Tibial artery (tissue), 4 donors: ENCODE measurements around the gene PRRT1B.

Experiments
- DNase-seq, 2 donors: peaks; one replicate each; pipeline ENCODE4 v3.0.0-alpha.2; 2019
- H3K27ac ChIP-seq, 2 donors: fragments of 200-600 bp; sonication (generic) in 1 of 2; 1 replicate in 1 of 2; 2 replicates in 1 of 2; pipeline ENCODE4 v1.5.1; 2018 to 2019; ENCODE audit warnings: mild to moderate bottlenecking in 1 of 2
- H3K27me3 ChIP-seq, 2 donors: fragments of 200-600 bp; sonication (generic) in 1 of 2; one replicate each; pipeline versions ENCODE4 v1.5.1 to v1.6.0; 2016 to 2019
- H3K36me3 ChIP-seq, 3 donors: fragments of 200-600 bp; sonication (generic) in 2 of 3; one replicate each; pipeline ENCODE4 v1.5.1; 2016 to 2019; ENCODE audit warnings: mild to moderate bottlenecking in 2 of 3
- H3K4me1 ChIP-seq, 4 donors: fragments of 200-600 bp; sonication (generic) in 2 of 4; 1 replicate in 3 of 4; 2 replicates in 1 of 4; pipeline ENCODE4 v1.5.1; 2016 to 2019
- H3K4me3 ChIP-seq, 2 donors: fragments of 200-600 bp; sonication (generic) in 1 of 2; 1 replicate in 1 of 2; 2 replicates in 1 of 2; pipeline ENCODE4 v1.5.1; 2018 to 2019; ENCODE audit warnings: mild to moderate bottlenecking in 2 of 2
- H3K9me3 ChIP-seq, 3 donors: fragments of 200-600 bp; sonication (generic) in 1 of 3; one replicate each; pipeline ENCODE4 v1.5.1; 2016 to 2019
- intact Hi-C: fragments of 100-400 bp; cut with DNase I; formaldehyde crosslinking; loops from one replicate; pipeline ENCODE4 v1.15.0; 2023; ENCODE audit warnings: low total_unique reads
- TF ChIP-seq, protein P1 (sequence below), 2 experiments: fragments of 200-600 bp in 1 of 2; fragments of 450-650 bp in 1 of 2; IDR thresholded peaks; one replicate each; pipeline ENCODE4 v1.5.1; 2017 to 2019; ENCODE audit warnings: antibody characterized with exemption in 2 of 2, mild to moderate bottlenecking in 1 of 2, moderate library complexity in 1 of 2

PRRT1B gene

DNA sequence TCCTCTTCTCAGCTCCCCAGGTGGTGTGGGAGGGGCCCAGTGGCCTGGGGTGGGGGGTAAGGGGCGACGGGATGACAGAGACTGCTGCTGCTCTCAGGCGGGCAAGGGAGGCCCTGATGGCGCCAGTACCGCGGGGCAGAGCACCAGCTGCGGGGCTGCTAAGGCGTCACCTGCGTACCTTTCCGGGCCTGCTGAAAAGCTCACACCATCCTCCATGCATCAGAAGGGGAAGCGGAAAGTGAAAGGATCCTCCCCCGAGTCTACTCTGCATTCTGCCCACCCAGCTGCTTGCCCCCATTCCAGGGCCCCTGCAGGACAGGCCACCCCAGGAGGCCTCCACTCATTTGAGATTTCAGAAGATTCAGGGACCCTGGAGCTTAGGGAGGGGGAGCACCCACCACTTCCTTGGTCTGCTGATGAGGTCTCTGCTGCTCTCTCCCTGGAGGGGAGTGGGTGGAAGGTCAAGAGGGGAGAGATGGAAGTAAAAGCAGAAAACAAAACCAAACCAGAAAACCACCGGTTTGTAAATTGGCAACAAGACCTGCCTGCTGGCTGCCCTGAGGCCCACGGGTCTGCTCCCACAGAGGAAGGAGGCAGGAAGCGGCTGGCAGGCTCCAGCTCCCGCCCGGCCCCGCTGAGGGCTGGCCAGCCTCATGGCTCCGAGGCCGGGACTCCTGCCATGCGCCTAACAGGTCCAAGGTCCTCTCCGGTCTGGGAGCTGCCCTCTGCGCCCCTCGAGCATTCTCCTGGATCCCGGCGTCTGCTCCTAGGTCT, 33.6 kb downstream of the PRRT1B start:
- DNase-seq: no peak
- Histone ChIP-seq H3K27ac (no peak overlapping the region), H3K36me3 (peaks cover 69 to 97% (median 86%) of the 10 kb centered on the region in 3 donors)

GRCh38 chr9:131579789-131580211, 34.5 kb downstream of the PRRT1B start:
- no peaks in the 10 kb centered on the region for H3K27me3 ChIP-seq
- H3K27ac ChIP-seq: no peak overlapping the region
- H3K36me3 ChIP-seq: peaks cover 78 to 100% (median 93%) of the 10 kb centered on the region in 3 donors
- H3K9me3 ChIP-seq: no peaks in the 10 kb centered on the region
- DNase-seq: no peak
- TF ChIP-seq, protein P1, sequence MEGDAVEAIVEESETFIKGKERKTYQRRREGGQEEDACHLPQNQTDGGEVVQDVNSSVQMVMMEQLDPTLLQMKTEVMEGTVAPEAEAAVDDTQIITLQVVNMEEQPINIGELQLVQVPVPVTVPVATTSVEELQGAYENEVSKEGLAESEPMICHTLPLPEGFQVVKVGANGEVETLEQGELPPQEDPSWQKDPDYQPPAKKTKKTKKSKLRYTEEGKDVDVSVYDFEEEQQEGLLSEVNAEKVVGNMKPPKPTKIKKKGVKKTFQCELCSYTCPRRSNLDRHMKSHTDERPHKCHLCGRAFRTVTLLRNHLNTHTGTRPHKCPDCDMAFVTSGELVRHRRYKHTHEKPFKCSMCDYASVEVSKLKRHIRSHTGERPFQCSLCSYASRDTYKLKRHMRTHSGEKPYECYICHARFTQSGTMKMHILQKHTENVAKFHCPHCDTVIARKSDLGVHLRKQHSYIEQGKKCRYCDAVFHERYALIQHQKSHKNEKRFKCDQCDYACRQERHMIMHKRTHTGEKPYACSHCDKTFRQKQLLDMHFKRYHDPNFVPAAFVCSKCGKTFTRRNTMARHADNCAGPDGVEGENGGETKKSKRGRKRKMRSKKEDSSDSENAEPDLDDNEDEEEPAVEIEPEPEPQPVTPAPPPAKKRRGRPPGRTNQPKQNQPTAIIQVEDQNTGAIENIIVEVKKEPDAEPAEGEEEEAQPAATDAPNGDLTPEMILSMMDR (IDR thresholded peaks at IDR 0.05): no peak
- H3K4me3 ChIP-seq: no peak overlapping the region
- peaks cover 0 to 5% (median 0%) of the 10 kb centered on the region in 4 donors for H3K4me1 ChIP-seq
- intact Hi-C loops: no loop called here

More for the DNA sequence above, 33.6 kb downstream of the PRRT1B start:
- no peak overlapping the region for H3K4me3 ChIP-seq
- no peaks in the 10 kb centered on the region for H3K27me3 ChIP-seq
- H3K4me1 ChIP-seq: peaks cover 0 to 5% (median 0%) of the 10 kb centered on the region in 4 donors
- TF ChIP-seq, protein P1 (IDR thresholded peaks at IDR 0.05): no peak
- H3K9me3 ChIP-seq: no peaks in the 10 kb centered on the region
- intact Hi-C loops: no loop called here

DNA sequence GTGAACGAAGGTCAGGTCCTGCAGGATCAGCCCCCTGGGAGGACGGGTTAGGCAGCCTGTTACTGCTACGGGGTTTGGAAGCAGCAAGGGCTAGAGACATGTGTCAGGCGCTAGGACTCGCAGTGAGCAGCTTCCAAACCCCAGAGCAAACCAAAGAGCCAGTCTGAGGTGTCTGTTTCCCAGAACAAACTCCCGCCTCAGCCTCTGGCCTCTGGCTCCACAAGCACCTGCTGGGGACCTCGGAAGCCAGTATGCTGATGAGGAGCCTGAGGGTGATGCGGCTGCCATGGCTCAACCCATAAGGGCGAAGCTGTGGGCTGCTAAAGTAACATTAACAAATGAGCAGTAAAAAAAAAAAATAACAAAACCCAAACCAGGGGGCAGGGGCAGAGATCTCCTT, 35.0 kb downstream of the PRRT1B start:
- H3K36me3 ChIP-seq: peaks cover 83 to 100% (median 99%) of the 10 kb centered on the region in 3 donors
- TF ChIP-seq, protein P1 (IDR thresholded peaks at IDR 0.05): no peak
- intact Hi-C loops: no loop called here

GRCh38 chr9:131582056-131582455, 36.7 kb downstream of the PRRT1B start:
- Histone ChIP-seq H3K27me3 (no peaks in the 10 kb centered on the region), H3K4me1 (peaks cover 0 to 5% (median 0%) of the 10 kb centered on the region in 4 donors), H3K27ac (no peak overlapping the region), H3K36me3 (peaks cover 86 to 90% (median 87%) of the 10 kb centered on the region in 3 donors), H3K4me3 (no peak overlapping the region), H3K9me3 (no peaks in the 10 kb centered on the region)
- TF ChIP-seq, protein P1 (IDR thresholded peaks at IDR 0.05): no peak
- no peak for DNase-seq
- intact Hi-C loops: no loop called here

More for the DNA sequence above, 35.0 kb downstream of the PRRT1B start:
- DNase-seq: no peak
- H3K9me3 ChIP-seq: no peaks in the 10 kb centered on the region
- H3K4me1 ChIP-seq: peaks cover 0 to 5% (median 0%) of the 10 kb centered on the region in 4 donors
- H3K27ac ChIP-seq: no peak overlapping the region
- no peaks in the 10 kb centered on the region for H3K27me3 ChIP-seq
- no peak overlapping the region for H3K4me3 ChIP-seq

DNA sequence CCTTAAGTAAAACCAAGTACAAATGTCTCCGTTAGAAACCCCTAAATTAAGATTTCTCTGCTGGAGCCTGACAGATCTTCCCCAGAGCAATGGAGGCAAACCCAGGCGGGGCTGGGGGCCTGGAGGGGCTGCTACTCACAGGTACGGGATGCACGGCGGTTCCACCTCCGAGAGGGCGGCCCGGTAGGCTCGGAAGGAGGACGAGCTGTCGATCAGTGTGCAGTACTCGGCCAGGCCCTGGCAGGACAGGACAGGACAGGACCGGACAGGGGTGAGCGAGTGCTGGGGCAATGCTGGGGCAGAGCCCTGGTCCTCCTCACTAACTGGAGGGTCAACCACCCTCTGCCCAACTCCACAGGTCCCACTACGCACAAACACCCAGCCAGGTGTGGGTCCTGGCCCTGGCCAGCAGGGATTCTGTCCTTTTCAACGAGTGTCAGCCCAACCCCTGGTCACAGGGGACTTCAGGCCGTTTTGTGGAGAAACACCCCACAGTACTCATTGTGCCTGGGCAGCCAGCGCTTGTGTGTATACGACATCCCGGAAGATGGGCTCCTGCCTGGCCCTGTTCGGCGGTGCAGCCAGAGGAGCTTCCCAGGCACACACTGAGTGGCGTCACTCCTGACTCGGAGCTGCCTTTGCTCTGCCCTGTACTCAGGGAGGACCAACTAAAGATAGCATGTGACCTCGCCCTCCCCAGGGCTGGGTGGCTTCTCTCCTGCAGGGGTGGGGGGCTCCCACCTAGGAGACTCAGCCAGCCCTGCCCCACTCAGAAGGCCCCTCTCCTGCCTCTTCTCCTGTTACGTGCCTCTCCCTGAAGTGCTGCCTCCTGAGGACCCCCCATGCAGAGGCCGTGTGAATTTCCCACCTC, 37.4 kb downstream of the PRRT1B start:
- Histone ChIP-seq H3K27ac (no peak overlapping the region), H3K4me1 (peaks cover 0 to 5% (median 0%) of the 10 kb centered on the region in 4 donors), H3K9me3 (no peaks in the 10 kb centered on the region), H3K4me3 (no peak overlapping the region), H3K27me3 (no peaks in the 10 kb centered on the region), H3K36me3 (peaks cover 86 to 89% (median 87%) of the 10 kb centered on the region in 3 donors)
- intact Hi-C loops: no loop called here
- TF ChIP-seq, protein P1 (IDR thresholded peaks at IDR 0.05): no peak
- DNase-seq: no peak
